Hair follicle dermal papilla cell (primary cell): ENCODE results near the gene TINAG. TPM values are rescaled to one million over a fixed set of nuclear protein-coding genes. Genes with fewer than 3 reads are reported as not detected.

Source experiments
- total RNA-seq: library from RNA; depleted of rRNA; stranded (reverse); fragments of >200 nt; gene quantifications from 2 replicates; pipeline ENCODE4 v1.2.3, GENCODE V29; 2012

Gene TINAG
- not detected in 2 replicates for total RNA-seq

DNA sequence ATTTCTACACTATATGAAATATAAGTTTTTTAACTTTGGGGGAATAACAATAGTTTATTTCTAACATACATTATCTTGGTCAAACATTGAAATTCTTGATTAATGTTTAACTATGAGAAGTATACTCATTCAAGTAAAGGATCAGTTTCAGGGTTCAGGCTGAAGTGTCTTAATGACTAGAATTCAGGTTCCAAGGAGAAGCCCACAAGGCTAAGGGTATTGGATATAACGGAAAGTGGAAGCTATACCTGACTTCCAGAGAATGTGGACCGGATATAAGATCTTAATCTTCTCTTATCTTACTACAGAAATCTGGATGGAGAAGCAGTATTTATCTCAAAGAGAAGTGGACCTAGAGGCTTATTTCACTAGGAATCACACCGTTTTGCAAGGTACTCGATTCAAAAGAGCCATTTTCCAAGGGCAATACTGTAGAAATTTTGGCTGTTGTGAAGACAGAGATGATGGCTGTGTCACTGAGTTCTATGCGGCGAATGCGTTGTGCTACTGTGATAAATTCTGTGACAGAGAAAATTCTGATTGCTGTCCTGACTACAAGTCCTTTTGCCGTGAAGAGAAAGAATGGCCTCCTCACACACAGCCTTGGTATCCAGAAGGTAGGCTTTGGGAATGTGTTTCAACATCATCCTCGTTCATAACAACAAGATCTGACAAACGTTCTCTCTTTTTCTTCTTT lies at the start of gene TINAG:
TSS of gene TINAG (plus strand) at position 153 of the 697 bp plus-strand sequence. CDS start at position 263, 110 bp downstream.

Other genes with a start within 250 kb of the TINAG start
- not detected in 2 replicates for gene MLIP, start 197.0 kb upstream of the TINAG start, total RNA-seq